HG03095 (cell line): ENCODE results near the gene BICDL2.

Source experiments
- ATAC-seq: cut with Tn5 transposase; IDR thresholded peaks from one replicate; pipeline ENCODE4 v1.9.1; 2021; ENCODE audit warnings: moderate library complexity; ENCODE audit not compliant: unreplicated experiment

The BICDL2 gene

GRCh38 chr16:3049921-3050481 is 13.3 kb upstream of the BICDL2 start:
- no peak for ATAC-seq

GRCh38 chr16:3047387-3047720 is 10.6 kb upstream of the BICDL2 start:
- ATAC-seq, result no peak

- ATAC-seq, result no peak
Observed at GRCh38 chr16:3046641-3047386, 10.1 kb upstream of the BICDL2 start.

- ATAC-seq, result no peak
Observed at GRCh38 chr16:3045758-3046640, 9.3 kb upstream of the BICDL2 start, which contains the start of gene MMP25. TSS of gene MMP25 (plus strand) at chr16:3046561. CDS start at chr16:3046918, 357 bp downstream.

GRCh38 chr16:3044708-3045107 is 8.0 kb upstream of the BICDL2 start:
- ATAC-seq, result no peak

- ATAC-seq, result no peak
Observed at GRCh38 chr16:3042376-3042775, 5.6 kb upstream of the BICDL2 start.

GRCh38 chr16:3038896-3039295 is 2.2 kb upstream of the BICDL2 start:
- ATAC-seq, result no peak

GRCh38 chr16:3038256-3038655 is 1.5 kb upstream of the BICDL2 start:
- no peak for ATAC-seq

GRCh38 chr16:3035972-3036725 is 595 bp downstream of the BICDL2 start:
- ATAC-seq, result no peak

GRCh38 chr16:3035289-3035971 is 1.3 kb downstream of the BICDL2 start:
- no peak for ATAC-seq

GRCh38 chr16:3032624-3033023 is 4.1 kb downstream of the BICDL2 start:
- ATAC-seq, result no peak

GRCh38 chr16:3030222-3031212 is 6.2 kb downstream of the BICDL2 start:
- ATAC-seq, result no peak

- no peak for ATAC-seq
Observed at GRCh38 chr16:3029491-3030221, 7.1 kb downstream of the BICDL2 start.

GRCh38 chr16:3028716-3029319 is 7.9 kb downstream of the BICDL2 start:
- ATAC-seq, result no peak

GRCh38 chr16:3027983-3028715 is 8.6 kb downstream of the BICDL2 start:
- no peak for ATAC-seq

- ATAC-seq, result no peak
Observed at GRCh38 chr16:3027489-3027795, 9.3 kb downstream of the BICDL2 start.

- ATAC-seq, result no peak
Observed at GRCh38 chr16:3026609-3027488, 9.9 kb downstream of the BICDL2 start.
